GM12872 (cell line): ENCODE data around the gene GRIA1.

Source experiments
- TF ChIP-seq, protein P1 (sequence below): IDR thresholded peaks from 3 replicates; pipeline ENCODE4 v1.5.1; 2011; ENCODE audit warnings: low read depth, mild to moderate bottlenecking, low read length, moderate library complexity; ENCODE audit not compliant: insufficient read depth

The GRIA1 gene

GRCh38 chr5:153585622-153586277, 95.3 kb downstream of the GRIA1 start:
- TF ChIP-seq, protein P1, sequence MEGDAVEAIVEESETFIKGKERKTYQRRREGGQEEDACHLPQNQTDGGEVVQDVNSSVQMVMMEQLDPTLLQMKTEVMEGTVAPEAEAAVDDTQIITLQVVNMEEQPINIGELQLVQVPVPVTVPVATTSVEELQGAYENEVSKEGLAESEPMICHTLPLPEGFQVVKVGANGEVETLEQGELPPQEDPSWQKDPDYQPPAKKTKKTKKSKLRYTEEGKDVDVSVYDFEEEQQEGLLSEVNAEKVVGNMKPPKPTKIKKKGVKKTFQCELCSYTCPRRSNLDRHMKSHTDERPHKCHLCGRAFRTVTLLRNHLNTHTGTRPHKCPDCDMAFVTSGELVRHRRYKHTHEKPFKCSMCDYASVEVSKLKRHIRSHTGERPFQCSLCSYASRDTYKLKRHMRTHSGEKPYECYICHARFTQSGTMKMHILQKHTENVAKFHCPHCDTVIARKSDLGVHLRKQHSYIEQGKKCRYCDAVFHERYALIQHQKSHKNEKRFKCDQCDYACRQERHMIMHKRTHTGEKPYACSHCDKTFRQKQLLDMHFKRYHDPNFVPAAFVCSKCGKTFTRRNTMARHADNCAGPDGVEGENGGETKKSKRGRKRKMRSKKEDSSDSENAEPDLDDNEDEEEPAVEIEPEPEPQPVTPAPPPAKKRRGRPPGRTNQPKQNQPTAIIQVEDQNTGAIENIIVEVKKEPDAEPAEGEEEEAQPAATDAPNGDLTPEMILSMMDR = no peak

- TF ChIP-seq, protein P1 = no peak
These were observed 101.6 kb downstream of the GRIA1 start for GRCh38 chr5:153592081-153592480.

DNA sequence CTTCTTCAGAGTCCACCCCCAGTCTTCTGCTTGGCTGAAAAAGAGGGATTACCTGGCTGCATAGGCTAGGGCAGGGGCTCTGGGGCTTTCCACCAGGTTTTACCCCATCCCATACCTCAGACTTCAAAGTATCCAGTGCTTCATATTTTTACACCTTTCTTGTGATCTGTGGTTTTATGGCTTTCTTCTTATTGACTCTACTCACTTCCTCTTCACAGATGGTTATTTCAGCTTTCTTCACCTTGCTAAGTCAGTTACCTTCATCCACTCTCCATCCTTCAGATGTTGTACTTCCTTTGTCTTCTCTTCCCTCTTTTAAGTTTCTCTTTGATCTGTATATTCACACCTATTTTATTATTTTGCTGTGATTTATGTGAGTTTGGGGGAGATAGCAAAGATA, 104.3 kb downstream of the GRIA1 start:
- TF ChIP-seq, protein P1 = no peak

DNA sequence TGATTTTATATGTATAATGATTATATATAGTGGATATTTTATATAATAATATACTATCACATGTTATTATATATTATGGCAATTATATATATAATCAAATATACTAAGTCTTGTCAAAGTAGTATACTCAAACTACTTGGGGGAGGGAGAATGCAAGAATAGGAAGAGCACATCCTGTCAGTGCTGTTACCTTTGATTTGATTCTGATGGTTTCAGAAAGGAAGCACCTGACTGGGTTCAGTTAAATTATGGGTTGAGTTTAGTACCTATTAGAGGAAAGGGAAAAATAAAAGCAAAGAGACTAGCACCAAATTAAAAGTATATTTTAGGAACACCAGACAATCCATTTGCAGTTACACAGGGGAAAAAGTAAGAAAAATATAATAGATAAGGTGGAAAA, 107.6 kb downstream of the GRIA1 start:
- TF ChIP-seq, protein P1 = no peak

GRCh38 chr5:153601377-153601776, 110.9 kb downstream of the GRIA1 start:
- TF ChIP-seq, protein P1 = no peak

DNA sequence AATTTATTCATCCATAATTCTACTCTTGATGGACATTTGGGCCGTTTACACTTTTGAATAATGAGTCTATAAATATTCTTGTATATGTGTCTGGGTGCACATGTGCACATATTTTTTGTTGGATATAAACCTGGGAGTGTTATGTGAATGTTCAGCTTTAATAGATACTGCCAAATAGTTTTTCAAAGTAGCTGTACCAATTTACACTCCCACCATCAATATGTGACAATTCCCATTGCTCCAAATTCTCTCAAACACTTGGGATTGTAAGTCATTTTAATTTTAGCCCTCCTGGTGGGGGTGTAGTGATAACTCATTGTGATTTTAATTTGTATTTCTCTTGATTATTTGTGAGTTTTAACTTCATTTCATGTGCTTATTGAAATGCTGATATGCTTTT, 114.9 kb downstream of the GRIA1 start:
- TF ChIP-seq, protein P1 = no peak

DNA sequence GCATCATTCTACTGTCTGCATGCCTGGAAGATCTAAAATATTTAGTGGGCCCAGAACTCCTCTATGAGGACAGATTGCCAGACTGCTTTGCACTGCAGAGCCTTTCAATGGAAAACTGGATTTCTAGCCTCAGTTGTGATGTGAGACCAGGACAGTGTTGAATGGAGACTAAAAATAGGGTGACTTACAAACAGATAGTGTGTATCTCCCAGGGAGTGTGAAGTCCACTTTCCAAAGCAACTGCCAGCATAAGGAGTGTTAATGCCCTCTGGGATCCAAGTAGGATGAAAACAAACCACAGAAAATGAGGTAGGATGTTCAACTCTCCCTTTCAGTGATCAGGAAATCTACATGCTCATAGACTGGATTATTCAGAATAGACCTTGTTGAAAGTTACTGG, 119.5 kb downstream of the GRIA1 start:
- TF ChIP-seq, protein P1 = no peak
